HG02571 (cell line): ENCODE measurements around the gene ELSPBP1.
"Not testable (repeated sequence)": the region's sequence is repeated elsewhere in the genome, so short reads cannot be mapped to it uniquely, and the experiment has no call there.

Experiments used
- ATAC-seq: cut with Tn5 transposase; IDR thresholded peaks from one replicate; pipeline ENCODE4 v1.9.1; 2021; ENCODE audit warnings: mild to moderate bottlenecking, moderate library complexity; ENCODE audit not compliant: unreplicated experiment

Gene ELSPBP1

GRCh38 chr19:48041877-48042580 is 47.6 kb downstream of the ELSPBP1 start:
- no peak for ATAC-seq

- ATAC-seq = no peak
These were observed 49.3 kb downstream of the ELSPBP1 start, which contains the start of gene CABP5 for GRCh38 chr19:48043675-48044258. Gene CABP5 (minus strand): TSS chr19:48044079. CDS start chr19:48043922, 157 bp downstream.

DNA sequence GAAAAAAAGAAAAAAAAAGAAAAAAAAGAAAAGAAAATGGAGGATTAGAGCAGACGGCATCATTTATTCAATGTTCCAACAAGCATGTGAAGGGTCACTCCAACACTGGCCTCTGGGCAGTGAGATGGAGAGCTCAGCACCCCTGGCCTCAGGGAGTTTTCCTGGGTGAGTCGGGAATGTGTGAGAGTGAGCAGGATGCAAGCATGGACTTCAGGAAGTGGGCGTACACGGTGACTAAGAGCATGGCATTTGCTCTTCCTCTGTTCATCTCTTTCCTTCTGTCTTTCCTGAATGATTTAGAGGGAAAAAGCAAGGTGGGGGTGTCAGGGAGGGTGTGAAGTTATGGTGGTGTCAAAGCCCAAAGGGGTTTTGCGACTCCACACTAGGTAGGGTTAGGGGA is 50.1 kb downstream of the ELSPBP1 start:
- no peak for ATAC-seq

- ATAC-seq = no peak
These were observed 57.1 kb downstream of the ELSPBP1 start for GRCh38 chr19:48051335-48052033.

- no peak for ATAC-seq
These were observed 58.6 kb downstream of the ELSPBP1 start for GRCh38 chr19:48053076-48053475.

- ATAC-seq = no peak
These were observed 59.4 kb downstream of the ELSPBP1 start for GRCh38 chr19:48053856-48054255.

- no peak for ATAC-seq
These were observed 64.9 kb downstream of the ELSPBP1 start for GRCh38 chr19:48059331-48059730.

- no peak for ATAC-seq
These were observed 65.9 kb downstream of the ELSPBP1 start for GRCh38 chr19:48060381-48060780.

DNA sequence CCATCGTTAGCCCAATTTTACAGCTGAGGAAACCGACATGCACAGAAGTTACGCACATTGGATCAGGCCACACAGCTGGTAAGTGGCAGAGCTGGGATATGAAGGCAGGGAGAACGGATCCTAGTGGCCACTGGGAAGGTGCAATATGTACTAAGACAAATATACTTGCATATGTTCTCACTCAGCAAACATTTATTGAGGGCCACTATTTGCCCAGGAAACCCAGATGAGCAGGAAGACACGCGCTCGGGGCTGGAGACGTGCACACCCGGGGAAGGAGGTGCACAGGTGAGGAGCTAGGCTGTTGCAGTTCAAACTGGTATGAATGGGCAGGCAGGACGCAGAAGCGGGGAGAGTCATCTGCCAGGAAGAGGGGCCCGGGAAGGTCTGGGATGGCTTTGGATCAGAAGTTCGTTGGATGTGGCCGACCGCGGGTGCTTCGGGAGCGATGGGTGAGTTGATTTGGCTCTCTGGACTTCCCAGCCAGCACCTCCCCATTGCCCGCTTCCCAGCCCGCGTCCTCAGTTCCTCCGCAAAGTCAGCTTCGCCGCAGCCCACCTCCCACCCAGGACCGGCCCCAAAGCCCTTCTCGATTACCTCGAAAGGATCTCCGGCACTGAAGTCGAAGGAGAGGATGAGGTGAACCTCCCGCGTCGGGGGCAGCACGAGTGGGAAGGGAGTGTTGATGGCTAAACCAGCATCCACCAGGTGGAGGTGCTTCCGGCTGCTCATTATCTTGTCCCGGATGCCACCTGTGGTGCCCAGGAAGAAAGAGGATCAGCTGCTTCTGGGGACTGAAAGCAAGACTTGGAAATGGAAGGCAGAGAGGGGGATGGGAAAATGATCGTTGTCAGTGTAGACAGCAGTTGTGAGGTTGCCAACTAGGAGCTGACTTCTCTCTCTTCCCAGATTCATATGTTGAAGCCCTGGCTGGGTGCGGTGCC is 67.2 kb downstream of the ELSPBP1 start:
- ATAC-seq = no peak

DNA sequence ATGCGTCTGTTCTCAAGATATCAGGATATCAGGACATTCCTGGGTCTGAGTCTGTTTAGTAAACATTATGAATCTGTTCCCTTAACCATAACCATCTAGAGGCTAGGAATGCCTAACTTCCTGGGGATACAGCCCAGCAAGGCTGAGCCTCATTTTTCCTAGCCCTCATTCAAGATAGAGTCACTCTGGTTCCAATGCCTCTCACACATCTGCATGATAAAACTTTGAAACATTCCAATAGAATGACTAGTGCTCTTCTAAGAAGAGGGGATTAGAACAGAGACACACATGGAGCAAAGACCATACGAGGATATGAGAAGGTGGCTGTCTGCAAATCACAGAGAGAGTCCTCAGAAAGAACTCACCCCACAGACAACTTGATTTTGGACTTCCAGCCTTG is 70.1 kb downstream of the ELSPBP1 start:
- no peak for ATAC-seq

- ATAC-seq = no peak
These were observed 75.0 kb downstream of the ELSPBP1 start for GRCh38 chr19:48069435-48069834.

DNA sequence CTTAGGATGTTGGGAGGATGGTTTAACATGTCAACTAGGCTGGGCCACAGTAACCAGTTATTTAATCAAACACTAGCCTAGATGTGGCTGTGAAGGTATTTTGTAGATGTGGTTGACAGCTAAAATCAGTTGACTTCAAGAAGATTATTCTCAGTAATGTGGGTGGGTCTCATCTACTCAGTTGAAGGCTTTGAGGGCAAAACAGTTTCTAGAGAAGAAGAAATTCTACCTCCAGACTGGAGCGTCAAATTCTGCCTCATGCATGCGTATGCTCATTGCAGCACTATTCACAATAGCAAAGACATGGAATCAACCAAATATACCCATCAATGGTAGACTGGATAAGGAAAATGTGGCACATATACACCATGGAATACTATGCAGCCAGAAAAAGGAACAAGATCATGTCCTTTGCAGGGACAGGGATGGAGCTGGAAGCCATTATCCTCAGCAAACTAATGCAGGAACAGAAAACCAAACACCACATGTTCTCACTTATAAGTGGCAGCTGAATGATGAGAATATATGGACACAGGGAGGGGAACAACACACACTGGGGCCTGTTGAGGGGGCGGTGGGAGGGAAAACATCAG is 75.8 kb downstream of the ELSPBP1 start:
- ATAC-seq = not testable (repeated sequence)
